SKM-1 (cell line): Measurements from ENCODE around the gene OR10G7.

Experiments
- DNase-seq: peaks from one replicate; lab custom pipeline; 2025; ENCODE audit not compliant: unreplicated experiment; lab: John Stamatoyannopoulos, UW

Gene OR10G7, protein sequence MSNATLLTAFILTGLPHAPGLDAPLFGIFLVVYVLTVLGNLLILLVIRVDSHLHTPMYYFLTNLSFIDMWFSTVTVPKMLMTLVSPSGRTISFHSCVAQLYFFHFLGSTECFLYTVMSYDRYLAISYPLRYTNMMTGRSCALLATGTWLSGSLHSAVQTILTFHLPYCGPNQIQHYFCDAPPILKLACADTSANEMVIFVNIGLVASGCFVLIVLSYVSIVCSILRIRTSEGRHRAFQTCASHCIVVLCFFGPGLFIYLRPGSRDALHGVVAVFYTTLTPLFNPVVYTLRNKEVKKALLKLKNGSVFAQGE

DNA sequence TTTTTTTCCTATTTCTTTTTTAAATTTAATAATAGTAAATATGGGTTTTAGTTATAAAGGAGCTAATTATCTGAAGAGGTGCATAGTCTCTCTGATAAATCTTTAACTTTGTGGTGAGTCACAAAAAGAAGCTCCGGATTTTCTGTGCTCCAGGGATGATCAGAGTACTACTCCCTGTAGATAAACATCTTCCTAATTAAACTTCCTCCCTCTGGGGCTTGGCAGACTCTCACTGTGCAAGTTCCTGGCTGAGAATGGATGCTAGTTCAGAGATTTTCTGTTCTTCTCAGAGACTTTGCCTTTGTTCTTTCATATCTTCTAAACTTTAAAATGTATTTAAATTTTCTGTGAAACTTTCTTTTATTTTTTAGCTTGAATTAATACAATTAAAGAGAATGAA is at the start of gene OR10G7:
TSS of gene OR10G7 (minus strand) at position 72 of the 400 bp plus-strand sequence. CDS start 2,324 bp downstream, outside the sequence.
- no peak for DNase-seq

DNA sequence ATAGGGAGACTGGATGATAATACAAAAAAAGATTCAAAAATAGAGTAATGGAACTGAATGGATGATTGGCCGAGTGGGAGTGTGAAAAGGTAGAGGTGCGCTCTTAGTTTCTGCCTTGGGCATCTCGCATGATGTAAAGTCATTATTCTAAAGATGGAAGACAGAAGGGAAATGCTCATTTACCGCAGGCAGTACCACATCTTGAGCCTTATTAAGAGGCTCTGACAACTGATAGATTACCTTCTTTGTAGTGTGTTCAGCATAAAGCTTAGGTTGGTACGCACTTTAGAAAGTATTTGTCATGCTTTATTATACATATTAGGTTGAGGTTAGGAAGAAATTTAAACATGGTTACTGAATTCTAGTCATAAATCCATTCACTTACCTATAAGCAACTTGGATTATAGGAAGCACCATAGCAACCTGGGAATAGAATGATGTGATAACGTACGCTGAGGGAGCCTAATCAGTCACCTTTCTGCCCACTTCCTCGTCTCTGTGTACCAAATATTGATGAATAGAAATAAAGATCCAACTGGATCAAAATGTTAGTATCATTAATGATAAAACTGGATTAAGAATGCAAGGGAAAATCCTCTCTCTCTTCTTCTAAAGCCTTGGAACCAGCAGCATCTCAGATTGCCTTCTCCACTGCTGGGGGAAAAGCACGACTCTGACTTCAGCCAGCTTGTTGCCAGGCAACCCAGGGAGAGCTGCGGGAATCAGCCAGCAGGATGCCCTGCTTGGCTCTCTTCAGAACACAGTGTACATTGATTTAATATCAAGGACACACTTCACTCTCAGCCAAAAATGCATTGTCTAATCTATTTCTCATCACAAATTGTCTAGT is 45.1 kb upstream of the OR10G7 start:
- DNase-seq = no peak

DNA sequence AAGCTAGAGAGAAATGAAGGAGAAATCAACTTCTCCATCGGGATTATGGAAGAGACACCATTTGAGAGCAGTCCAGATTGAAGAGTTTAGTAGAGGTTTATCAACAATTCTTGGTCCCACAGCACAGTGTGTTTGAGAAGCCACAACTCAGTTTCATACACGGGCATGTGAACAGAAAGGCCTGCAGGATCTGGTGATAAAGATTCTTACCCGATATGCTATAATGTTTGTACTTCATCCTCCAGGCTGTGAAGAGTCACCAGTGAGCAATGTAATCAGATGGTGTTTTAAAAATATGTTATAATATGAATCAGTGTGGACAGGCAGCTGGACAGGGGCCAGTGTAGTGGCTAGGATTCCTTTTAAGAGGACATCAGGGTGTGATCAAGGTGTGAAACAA is 44.5 kb upstream of the OR10G7 start:
- no peak for DNase-seq

DNA sequence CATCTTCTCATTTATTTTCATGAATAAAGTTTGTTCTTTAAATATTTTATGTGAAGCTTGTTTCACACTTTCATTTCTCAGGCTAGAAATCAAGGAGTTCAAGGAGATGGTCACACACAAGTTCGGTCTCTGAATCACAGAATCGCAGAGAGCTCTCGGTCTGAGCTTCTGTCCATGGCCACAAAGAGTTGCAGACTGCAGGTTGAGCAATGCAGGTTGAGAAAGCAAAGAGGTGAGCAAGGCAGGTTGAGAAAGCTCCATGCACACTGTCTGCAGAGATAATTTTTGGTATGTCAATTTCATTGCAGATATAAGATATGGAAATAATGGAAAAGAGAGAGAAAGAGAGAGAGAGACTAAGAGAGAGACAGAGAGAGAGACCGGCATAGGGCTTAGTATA is 41.2 kb upstream of the OR10G7 start:
- DNase-seq = no peak

DNA sequence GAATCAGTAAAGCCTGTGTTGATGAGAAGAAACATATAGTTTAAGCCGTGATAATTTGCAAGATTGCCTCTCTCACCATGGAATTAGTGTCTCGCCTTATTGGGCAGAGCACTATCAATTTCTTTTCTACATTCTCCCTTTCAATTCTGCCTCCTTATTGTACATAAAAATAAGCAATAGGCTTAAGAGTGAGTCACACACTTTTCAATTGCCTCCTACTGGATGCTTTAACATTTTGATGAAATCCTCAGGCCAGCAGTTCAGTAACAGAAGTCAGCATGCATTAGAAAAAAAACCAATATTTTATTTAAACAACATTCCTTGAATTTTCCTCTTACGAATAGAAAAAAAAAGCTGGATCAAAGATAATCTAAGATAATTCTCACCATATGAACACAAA is 40.4 kb upstream of the OR10G7 start:
- no peak for DNase-seq

DNA sequence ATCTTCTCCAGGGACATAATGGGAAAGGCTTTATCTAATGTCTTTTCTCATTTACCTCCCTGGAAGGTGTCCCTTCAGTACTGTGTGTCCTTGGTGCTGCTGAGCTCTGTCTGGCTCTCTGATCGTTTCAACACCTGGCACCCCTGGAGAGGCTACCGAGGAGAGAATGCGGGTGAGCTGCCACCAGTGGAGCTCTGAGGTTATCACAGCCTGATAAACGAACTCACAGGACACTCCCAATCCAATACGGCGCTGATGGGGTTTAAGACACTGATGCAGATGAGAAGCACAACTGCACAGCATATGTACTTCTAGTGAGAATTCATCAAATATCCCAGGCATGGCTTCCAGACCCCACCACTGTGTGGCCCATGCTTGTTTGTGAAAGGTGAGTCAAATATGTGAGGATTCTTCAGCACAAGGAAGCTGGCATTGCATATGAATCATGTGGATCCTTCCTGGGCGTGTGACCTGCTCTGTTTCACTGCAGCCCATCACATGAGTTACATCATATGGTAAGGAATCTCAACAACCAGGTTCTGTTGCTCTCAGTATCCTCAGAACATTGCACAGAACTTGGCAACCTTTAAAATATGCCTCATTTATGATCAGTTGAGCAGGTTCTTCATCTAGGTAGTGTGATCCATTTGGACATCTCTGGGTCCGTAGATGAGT is 39.3 kb upstream of the OR10G7 start:
- DNase-seq = no peak

DNA sequence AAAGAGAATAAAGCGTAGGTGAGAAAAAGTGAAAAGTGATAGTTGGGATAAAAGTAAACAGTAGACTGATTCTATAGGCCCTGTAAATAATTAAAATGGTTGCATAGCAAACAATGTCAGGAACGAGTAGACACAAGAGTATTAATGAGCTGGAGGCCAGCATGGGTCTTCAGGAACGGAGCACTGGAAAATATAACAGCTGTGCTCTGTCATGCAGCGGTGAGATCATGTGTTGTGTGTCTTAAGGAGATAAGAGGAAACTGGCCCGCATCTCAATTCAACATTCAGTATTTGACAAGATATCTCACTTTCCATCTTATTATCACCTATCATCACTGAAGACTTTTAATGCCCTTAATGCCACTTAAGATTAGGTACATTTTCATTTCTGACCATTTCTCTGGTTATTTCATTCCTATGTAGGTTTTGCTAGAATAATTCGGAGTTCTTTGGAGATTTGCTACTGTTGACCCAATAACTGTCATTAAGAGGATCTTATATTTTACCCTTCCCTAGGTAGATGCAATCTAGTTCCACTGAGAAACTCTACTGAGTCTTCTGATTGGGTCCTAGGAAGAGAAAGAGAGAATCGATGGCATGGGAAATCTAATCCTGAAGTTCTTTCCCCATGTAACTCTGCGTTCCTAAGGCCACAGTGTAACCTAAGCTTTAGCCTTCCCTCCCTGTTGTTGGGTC is 38.7 kb upstream of the OR10G7 start:
- DNase-seq = no peak

DNA sequence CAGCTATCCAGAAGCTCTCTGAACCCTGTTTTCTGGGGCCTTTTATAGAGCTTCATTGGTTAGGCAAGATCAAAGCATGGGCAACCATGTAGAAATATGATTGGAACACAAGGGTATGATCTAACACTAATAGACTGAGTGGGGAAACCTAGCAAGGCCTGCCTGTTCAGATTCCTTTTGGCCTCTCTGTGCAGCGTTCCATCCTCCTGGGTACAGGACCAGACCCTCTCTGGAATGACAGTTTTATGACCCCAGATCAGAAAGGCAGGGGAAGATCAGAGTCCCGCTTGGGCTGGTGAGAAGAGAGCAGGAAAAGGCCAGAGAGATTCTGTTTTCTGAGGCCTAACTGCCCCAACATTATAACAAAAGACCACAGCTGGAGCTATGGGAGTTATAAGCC is 37.5 kb upstream of the OR10G7 start:
- no peak for DNase-seq

DNA sequence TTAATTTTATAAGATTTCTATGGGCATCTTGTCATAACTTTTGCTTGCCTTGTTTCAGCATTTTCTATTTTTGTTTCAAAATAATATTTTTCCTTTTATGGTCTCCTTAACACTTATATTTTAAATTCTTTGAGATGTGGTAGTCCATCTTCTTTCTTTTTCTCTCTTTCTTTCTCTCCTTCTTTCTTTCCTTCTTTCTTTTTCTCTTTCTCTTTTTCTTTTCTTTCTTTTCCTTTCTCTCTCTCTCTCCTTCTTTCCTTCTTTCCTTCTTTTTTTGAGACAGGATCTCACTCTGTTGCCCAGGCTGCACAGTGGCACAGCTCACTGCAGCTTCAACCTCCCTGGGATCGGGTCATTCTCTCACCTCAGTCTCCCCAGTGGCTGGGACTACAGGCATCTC is 36.1 kb upstream of the OR10G7 start:
- DNase-seq = no peak

DNA sequence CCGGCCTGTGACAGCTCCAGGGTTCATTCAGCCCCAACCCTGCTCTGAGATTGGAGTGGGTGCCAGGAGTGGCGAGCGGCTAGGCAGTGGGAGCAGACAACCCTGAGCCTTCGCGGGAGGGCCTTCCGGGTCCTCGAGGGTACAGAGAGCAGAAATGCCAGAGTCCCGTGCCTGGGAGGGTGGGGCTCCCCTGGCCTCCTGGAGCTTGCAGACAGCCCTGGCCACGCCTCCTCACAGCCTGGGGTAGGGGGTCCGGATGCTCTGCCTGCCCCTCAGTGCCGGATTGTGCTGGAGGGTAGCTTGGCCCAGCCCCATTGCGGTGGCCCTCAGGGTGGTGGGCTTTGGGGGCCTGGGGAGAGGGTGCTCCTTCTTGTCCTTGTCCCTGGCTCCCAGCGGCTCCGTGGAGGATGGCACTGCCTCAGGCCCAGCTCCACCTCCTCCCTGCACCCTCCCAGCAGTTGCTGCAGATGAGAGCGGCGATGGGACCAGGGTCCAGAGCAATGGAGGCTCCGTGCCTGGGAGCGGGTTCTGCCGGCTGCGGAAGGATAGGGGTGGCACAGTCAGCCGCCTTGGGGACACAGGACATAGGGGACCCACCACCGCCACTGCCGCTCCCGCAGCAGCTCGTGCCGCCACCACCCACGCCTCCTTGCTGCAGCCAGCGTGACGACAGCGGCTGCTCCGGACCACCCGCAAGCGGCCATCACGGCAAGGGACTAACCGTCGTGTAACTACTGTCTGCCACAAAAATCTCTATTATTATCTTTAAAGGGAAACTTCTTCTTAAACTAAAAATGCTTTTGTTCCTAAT is 34.9 kb upstream of the OR10G7 start:
- DNase-seq = no peak

DNA sequence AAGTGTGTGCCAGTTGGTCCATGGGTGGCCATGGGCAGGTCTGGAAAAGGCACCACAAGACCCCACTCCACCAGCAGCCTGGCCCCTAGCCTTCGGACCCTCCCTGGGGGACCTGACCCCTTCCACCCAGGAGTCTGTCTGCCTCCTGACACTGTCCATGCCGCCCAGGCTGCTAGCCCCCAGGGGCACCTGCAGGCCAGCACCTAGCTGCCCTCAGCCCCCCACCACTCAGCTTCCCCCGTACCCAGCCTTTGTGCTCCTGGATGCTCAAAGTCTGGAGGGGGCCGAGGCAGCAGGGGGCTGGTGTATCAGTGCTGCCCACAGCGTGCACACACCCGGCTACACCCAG is 34.3 kb upstream of the OR10G7 start:
- no peak for DNase-seq

DNA sequence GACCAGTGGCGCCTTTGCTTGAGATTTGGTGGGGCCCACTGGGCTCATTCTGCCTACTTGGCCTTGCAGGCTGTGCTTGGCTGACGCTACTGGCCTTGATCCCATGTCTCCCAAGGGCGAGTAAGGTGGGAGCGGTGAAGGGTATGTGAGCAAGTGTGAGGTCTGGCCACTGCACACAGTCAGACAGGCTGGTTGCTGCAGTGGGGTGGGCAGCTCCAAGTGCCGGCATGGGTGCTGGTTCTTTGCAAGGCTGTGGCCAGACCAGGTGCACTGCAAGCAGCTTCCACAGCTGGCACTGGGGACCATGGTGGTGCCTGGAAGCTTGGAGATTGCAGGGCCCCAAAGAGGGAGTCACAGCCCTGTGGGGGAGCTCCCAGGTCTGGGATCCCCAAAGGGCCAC is 33.4 kb upstream of the OR10G7 start:
- DNase-seq = no peak

DNA sequence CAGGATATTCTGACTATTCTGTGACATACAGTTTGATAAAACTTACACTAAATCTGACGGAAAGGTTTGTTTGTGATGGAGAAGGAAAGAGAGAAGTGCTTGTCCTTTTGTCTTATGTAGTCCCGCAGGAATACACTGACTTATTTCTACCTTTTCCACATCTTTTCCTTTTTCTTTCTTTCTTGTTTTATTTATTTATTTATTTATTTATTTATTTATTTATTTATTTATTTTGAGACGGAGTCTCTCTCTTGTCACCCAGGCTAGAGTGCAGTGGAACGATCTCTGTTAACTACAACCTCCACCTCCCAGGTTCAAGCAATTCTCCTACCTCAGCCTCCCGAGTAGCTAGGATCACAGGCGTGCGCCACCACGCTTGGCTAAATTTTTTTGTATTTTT is 31.0 kb upstream of the OR10G7 start:
- DNase-seq = no peak

DNA sequence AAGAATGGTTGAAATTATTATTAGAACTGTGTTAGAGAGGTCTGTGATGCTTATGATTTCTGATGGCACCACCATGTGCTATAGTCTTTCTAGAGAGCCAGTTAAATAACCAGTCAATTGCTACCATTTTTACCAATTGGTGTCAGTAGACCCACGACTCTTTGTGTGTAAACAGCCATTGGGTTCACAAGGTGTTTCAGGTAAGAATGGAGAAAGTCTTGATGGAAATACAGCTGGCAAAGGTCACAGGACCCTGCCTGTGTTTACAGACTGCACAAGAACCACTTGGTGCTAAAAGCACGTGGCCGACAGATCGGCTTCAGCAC is 30.5 kb upstream of the OR10G7 start:
- no peak for DNase-seq

DNA sequence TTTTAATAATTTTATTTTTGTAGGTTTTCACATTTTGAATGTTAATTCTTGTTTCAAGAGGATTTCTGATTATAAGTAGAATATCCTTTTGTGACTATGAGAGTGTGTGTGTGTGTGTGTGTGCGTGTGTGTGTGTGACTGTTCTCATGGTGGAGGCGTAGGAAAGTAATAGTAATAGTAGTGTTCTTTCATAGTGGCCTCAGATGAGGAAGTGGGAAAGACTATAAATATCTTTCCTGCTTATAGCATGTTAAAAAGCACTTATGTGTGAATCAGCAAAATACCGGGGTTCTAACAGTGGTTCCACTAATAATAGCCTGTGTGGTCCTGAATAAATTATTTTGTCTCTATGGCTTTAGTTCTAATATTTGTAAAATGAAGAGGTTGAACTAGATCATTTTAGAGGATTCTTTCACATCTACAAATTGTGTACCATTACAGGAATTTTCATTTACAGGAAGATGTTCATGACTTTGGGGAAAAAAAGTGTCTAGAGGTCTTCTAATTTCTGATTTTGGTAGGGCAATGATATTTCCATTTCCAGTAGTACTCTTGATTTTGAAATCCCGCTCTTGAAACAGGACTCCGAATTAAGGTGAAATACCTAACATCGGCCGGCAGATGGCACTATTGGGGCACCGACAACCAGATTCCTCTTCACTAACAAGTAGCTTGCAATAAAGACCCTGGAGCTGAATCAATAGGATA is 29.9 kb upstream of the OR10G7 start:
- DNase-seq = peak; percentile 73

DNA sequence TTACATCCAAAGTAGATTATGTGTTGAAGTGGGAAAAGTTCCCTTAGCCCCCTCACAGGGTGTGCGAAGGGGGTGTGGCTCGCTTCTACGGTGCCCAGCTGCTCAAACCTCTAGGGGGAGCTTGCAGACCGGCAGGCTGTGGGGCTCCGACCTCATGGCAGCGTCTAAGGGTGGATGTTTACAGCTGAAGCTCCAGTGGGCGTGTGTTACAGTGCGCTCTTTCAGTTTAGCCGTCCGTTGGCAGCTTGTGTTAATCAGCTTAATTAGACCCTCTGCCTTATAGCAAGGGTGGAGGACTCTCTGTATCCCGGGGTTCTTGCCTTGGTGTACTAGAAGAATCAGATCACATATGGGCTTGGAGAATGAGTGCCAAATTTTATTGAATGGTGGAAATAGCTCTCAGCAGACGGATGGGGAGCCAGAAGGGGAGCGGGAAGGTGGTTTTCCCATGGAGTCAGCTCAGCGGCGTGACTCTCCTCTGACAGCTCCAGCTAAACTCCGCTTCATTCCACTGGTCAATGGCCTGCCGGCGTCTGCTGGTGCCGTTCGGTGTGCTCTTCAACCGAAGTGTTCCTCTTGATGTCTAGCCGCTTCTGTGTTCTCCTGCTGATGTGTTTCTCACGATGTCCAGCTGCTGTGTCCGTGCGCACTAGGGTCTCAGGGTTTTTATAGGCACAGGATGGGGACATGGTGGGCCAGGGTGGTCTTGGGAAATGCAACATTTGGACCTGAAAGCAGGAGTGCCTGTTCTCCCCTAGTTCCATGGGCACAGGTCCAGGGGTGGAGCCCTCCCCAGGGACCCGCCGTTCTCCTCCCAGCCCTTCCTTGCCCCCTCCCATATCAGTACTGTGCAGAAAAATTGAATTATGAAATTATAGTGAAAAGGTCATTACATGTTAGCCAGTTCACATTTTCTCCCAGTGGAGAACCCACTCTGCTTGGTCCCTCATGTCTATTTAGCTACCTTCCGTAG is 28.6 kb upstream of the OR10G7 start:
- DNase-seq = no peak

DNA sequence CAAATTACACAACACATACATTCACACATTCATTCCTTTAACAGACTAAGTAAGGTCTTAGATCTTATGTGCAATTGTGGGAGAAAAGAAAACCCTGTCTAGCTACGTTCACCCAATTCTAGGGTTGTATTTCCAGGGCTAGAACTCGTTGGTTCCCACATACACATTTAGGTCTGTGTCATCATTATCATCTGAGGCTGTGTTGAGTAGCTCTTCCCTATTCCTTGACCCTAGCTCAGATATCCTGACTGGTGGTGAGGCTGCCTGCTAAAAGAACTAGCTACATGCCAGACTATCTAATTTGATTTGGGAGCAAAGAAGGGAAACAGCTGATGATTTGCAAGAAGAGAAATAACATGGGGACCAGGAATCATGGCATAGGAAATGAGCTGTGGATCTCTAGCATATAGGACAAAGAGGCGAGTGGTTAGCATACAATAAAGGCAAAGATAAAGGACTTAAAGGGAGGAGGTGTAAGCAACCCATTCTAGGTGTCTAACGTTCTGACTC is 27.5 kb upstream of the OR10G7 start:
- DNase-seq = no peak

DNA sequence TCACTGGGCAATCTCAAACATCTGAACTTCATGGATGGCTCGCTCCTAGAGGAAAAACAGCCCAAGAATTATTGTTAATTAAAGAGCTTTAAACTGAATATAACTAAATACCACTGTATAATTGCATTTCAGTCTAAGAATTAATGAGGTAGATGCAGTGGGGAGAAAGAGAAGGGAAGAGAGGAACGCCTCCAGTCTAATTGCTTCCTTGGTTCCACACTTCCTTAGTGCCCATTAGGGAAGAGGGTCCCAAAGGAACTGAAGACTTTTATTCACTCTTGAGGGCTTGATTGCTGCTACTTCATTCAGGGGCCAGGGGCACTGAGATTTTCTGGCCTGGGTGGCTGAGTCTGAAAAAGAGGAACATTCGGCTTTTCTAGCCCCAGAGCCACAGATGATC is 11.8 kb upstream of the OR10G7 start:
- DNase-seq = no peak

DNA sequence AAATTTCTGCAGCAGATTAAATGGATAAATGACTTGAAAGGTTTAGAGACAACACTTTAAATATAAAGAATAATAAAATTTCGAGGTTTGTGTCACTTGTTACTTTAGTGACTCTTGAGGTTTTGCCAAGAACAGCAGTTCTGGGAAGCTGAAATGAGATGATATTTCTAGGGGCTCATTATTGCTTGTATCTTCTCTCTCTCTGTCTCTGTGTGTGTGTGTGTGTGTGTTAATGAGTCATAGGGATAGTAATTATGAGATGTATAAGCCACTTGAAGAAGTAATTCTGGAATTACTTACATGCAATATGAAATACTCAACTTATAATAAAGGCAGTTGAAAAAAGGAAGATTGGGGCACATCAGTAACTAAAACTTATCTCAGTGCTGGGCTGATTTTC is 9.6 kb upstream of the OR10G7 start:
- no peak for DNase-seq
